Measurements from ENCODE around the gene RAPGEF2. TPM values are rescaled to one million over a fixed set of nuclear protein-coding genes. Genes with fewer than 3 reads are reported as not detected.

The RAPGEF2 gene
- total and polyA plus RNA-seq, 3 experiments from 2014 or later: 1.0 to 34.3 (median 29.2) TPM

DNA sequence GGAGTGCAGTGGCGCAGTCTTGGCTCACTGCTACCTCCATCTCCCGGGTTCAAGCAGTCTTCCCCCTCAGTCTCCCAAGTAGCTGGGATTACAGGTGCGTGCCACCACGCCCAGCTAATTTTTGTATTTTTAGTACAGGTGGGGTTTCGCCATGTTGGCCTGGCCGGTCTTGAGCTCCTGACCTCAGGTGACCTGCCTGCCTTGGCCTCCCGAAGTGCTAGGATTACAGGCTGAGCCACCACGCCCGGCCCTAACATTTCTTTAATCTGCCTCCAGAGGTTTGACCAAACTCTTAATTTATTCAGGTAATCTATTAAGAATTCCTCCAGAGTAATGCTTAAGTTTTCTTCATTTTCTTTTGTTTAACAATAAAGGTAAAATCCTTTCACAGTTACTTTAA lies 171.0 kb downstream of the RAPGEF2 start:
- Histone ChIP-seq H3K36me3 (ENCODE audit: insufficient read depth, low read length) (no peaks in the 10 kb centered on the region), H3K4me3 (ENCODE audit: low read length) (no peak overlapping the region), H3K9me3 (ENCODE audit: low read length) (no peaks in the 10 kb centered on the region), H3K27me3 (ENCODE audit: insufficient read depth, low read length, poor library complexity, severe bottlenecking) (no peaks in the 10 kb centered on the region), H3K4me1 (ENCODE audit: insufficient read depth, low read length) (no peaks in the 10 kb centered on the region), H3K27ac (ENCODE audit: low read depth, low read length) (no peak overlapping the region)
- Mint-ChIP-seq H3K4me1 (peaks cover 15 to 18% (median 16%) of the 10 kb centered on the region in 3 donors), H3K4me3 (no peak overlapping the region), H3K36me3 (peaks cover 1 to 5% (median 4%) of the 10 kb centered on the region in 3 donors), H3K9me3 (peaks cover 0 to 4% (median 0%) of the 10 kb centered on the region in 5 donors), H3K27ac (no peak overlapping the region), H3K27me3 (no peaks in the 10 kb centered on the region)
- POLR2A ChIA-PET: no interaction called here
- DNase-seq: no peak
- CTCF ChIA-PET: no interaction called here

DNA sequence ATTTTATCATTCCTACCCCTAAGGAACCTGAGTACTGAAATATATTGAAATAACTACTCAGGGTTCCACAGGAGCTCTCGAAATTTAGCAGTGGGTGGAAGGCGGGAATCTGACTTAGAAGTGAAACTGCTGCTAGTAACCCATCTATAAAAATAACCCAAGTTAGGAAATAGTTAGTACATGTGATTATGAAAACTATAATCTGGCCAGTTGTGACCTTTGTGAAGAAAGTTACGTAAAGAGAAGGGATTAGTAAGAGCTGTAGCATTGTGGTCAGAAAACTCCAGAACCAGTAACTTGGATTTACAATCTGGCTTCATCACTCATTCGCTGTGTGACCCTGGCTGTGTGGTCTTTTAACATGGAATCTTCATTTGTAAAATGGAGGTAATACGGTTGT lies 175.5 kb downstream of the RAPGEF2 start:
- no peak overlapping the region for H3K4me3 Mint-ChIP-seq
- H3K27ac Mint-ChIP-seq: no peak overlapping the region
- POLR2A ChIA-PET: no interaction called here
- H3K4me1 ChIP-seq (ENCODE audit: insufficient read depth, low read length): no peaks in the 10 kb centered on the region
- H3K4me3 ChIP-seq (ENCODE audit: low read length): no peak overlapping the region
- DNase-seq: no peak
- no peaks in the 10 kb centered on the region for H3K27me3 ChIP-seq (ENCODE audit: insufficient read depth, low read length, poor library complexity, severe bottlenecking)
- H3K9me3 ChIP-seq (ENCODE audit: low read length): no peaks in the 10 kb centered on the region
- no peaks in the 10 kb centered on the region for H3K27me3 Mint-ChIP-seq
- peaks cover 6 to 16% (median 12%) of the 10 kb centered on the region in 3 donors for H3K36me3 Mint-ChIP-seq
- H3K36me3 ChIP-seq (ENCODE audit: insufficient read depth, low read length): no peaks in the 10 kb centered on the region
- H3K9me3 Mint-ChIP-seq: peaks cover 0 to 4% (median 0%) of the 10 kb centered on the region in 5 donors
- no peak overlapping the region for H3K27ac ChIP-seq (ENCODE audit: low read depth, low read length)
- H3K4me1 Mint-ChIP-seq: peaks cover 0 to under 1% (median 0%) of the 10 kb centered on the region in 3 donors
- CTCF ChIA-PET: no interaction called here

DNA sequence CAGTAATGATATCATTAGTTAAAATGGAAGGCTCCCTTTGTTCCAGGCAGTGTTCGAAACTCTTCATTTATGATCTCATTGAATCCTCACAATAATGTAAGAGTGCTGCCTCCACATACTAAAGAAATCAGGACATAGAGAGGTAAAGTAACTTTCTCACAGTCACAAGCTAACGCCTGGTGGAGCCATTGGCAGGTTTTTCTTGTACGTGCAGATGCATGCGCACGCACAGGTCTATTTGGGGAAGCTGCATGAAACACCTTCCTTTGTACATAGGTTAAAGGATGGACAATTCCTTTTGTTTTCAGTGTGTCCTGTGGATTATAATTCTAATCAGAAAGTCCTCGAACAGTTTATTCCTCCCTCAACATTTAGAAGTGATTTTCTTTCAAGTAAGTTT lies 176.2 kb downstream of the RAPGEF2 start:
- no peaks in the 10 kb centered on the region for H3K36me3 ChIP-seq (ENCODE audit: insufficient read depth, low read length)
- peaks cover 6 to 16% (median 12%) of the 10 kb centered on the region in 3 donors for H3K36me3 Mint-ChIP-seq
- H3K9me3 Mint-ChIP-seq: peaks cover 0 to 4% (median 0%) of the 10 kb centered on the region in 5 donors
- no peaks in the 10 kb centered on the region for H3K27me3 Mint-ChIP-seq
- no peak overlapping the region for H3K4me3 Mint-ChIP-seq
- H3K4me1 ChIP-seq (ENCODE audit: insufficient read depth, low read length): no peaks in the 10 kb centered on the region
- H3K27ac Mint-ChIP-seq: no peak overlapping the region
- H3K27ac ChIP-seq (ENCODE audit: low read depth, low read length): no peak overlapping the region
- DNase-seq: no peak
- H3K27me3 ChIP-seq (ENCODE audit: insufficient read depth, low read length, poor library complexity, severe bottlenecking): no peaks in the 10 kb centered on the region
- H3K4me3 ChIP-seq (ENCODE audit: low read length): no peak overlapping the region
- POLR2A ChIA-PET: no interaction called here
- H3K4me1 Mint-ChIP-seq: no peaks in the 10 kb centered on the region
- no peaks in the 10 kb centered on the region for H3K9me3 ChIP-seq (ENCODE audit: low read length)
- CTCF ChIA-PET: no interaction called here

GRCh38 chr4:159280442-159281172 lies 177.7 kb downstream of the RAPGEF2 start:
- CTCF ChIA-PET: no interaction called here
- H3K4me3 Mint-ChIP-seq: no peak overlapping the region
- POLR2A ChIA-PET: no interaction called here

DNA sequence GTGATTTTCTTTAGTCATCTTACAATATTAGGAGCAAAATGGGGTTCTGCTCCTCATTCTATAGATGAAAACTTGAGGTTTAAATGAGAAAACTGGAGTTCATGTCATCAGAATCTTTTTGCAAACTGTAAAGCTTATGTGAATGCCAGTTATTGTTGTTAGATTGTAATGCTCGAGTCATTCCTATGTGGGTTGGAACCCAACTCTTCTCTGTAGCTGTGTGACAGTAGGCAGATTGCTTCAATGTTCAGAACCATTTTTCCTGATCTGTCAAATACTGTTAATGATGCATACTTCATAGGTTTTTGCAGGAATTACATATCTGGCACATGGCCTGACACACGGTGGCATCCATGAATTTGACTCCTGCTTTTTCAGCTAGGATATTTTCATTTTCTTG lies 178.9 kb downstream of the RAPGEF2 start:
- DNase-seq: no peak
- H3K36me3 ChIP-seq (ENCODE audit: insufficient read depth, low read length): no peaks in the 10 kb centered on the region
- ChIA-PET CTCF (no interaction called here), POLR2A (no interaction called here)
- Mint-ChIP-seq H3K4me3 (no peak overlapping the region), H3K4me1 (no peaks in the 10 kb centered on the region), H3K27me3 (no peaks in the 10 kb centered on the region), H3K9me3 (peaks cover 0 to 4% (median 0%) of the 10 kb centered on the region in 5 donors), H3K36me3 (peaks cover 6 to 16% (median 10%) of the 10 kb centered on the region in 3 donors), H3K27ac (no peak overlapping the region)
- no peaks in the 10 kb centered on the region for H3K4me1 ChIP-seq (ENCODE audit: insufficient read depth, low read length)
- no peak overlapping the region for H3K4me3 ChIP-seq (ENCODE audit: low read length)
- H3K9me3 ChIP-seq (ENCODE audit: low read length): no peaks in the 10 kb centered on the region
- no peak overlapping the region for H3K27ac ChIP-seq (ENCODE audit: low read depth, low read length)
- no peaks in the 10 kb centered on the region for H3K27me3 ChIP-seq (ENCODE audit: insufficient read depth, low read length, poor library complexity, severe bottlenecking)

More at GRCh38 chr4:159280442-159281172, 177.7 kb downstream of the RAPGEF2 start:
- no peaks in the 10 kb centered on the region for H3K9me3 ChIP-seq (ENCODE audit: low read length)
- H3K4me1 ChIP-seq (ENCODE audit: insufficient read depth, low read length): no peaks in the 10 kb centered on the region
- DNase-seq: no peak
- H3K27me3 Mint-ChIP-seq: no peaks in the 10 kb centered on the region
- H3K36me3 Mint-ChIP-seq: peaks cover 6 to 16% (median 12%) of the 10 kb centered on the region in 3 donors
- no peak overlapping the region for H3K27ac ChIP-seq (ENCODE audit: low read depth, low read length)
- no peaks in the 10 kb centered on the region for H3K36me3 ChIP-seq (ENCODE audit: insufficient read depth, low read length)
- H3K4me3 ChIP-seq (ENCODE audit: low read length): no peak overlapping the region
- no peak overlapping the region for H3K27ac Mint-ChIP-seq
- peaks cover 0 to 4% (median 0%) of the 10 kb centered on the region in 5 donors for H3K9me3 Mint-ChIP-seq
- H3K27me3 ChIP-seq (ENCODE audit: insufficient read depth, low read length, poor library complexity, severe bottlenecking): no peaks in the 10 kb centered on the region
- no peaks in the 10 kb centered on the region for H3K4me1 Mint-ChIP-seq

DNA sequence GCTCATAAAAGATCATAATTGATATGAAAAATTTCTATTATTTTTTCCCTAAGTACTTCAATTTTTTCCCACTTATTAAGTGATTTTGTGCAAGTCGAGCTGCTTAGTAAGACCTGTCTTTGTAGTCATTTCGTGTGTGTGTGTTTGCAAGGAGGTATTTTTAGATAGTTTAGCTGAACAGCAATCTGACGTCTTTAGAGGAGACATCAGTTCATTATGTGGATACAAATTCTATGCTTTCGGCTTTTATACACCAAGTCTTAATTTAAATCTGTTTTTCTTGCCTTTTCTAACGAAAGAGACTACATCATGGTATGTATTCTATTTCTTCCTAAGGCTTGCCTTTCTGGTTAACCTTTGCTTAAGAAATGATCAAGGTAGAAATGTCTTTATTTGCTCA lies 179.4 kb downstream of the RAPGEF2 start:
- H3K27ac Mint-ChIP-seq: no peak overlapping the region

DNA sequence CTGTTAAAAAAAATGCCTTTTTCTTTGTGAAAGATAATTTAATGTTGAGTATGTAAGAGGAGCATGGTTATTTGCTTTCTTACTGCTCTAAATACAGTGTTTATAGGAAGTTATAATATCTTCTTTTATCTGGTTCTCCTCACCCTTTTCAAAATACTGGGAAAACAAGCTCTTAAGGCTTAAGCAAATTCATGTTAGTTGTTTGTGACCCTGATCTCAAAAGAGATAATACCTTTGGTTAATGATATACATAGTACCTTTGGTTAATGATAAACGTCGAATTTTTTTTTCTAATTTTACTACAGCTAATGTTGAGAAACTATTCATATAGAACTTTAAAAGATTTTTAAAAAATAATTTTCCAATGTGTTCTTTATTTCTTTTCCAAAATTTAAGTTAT lies 180.1 kb downstream of the RAPGEF2 start:
- H3K9me3 Mint-ChIP-seq: no peaks in the 10 kb centered on the region
- H3K27me3 Mint-ChIP-seq: no peaks in the 10 kb centered on the region
- no peaks in the 10 kb centered on the region for H3K4me1 Mint-ChIP-seq
- H3K9me3 ChIP-seq (ENCODE audit: low read length): no peaks in the 10 kb centered on the region
- no peak overlapping the region for H3K27ac ChIP-seq (ENCODE audit: low read depth, low read length)
- H3K36me3 Mint-ChIP-seq: peaks cover 6 to 12% (median 10%) of the 10 kb centered on the region in 3 donors
- no peaks in the 10 kb centered on the region for H3K36me3 ChIP-seq (ENCODE audit: insufficient read depth, low read length)
- no peak for DNase-seq
- no peaks in the 10 kb centered on the region for H3K4me1 ChIP-seq (ENCODE audit: insufficient read depth, low read length)
- H3K27me3 ChIP-seq (ENCODE audit: insufficient read depth, low read length, poor library complexity, severe bottlenecking): no peaks in the 10 kb centered on the region
- POLR2A ChIA-PET: no interaction called here
- no peak overlapping the region for H3K27ac Mint-ChIP-seq
- H3K4me3 Mint-ChIP-seq: no peak overlapping the region
- no peak overlapping the region for H3K4me3 ChIP-seq (ENCODE audit: low read length)
- CTCF ChIA-PET: no interaction called here

More for the DNA sequence above, 179.4 kb downstream of the RAPGEF2 start:
- Mint-ChIP-seq H3K4me3 (no peak overlapping the region), H3K4me1 (no peaks in the 10 kb centered on the region), H3K36me3 (peaks cover 6 to 16% (median 10%) of the 10 kb centered on the region in 3 donors), H3K9me3 (peaks cover 0 to 4% (median 0%) of the 10 kb centered on the region in 5 donors), H3K27me3 (no peaks in the 10 kb centered on the region)
- POLR2A ChIA-PET: no interaction called here
- H3K4me3 ChIP-seq (ENCODE audit: low read length): no peak overlapping the region
- DNase-seq: no peak
- H3K27ac ChIP-seq (ENCODE audit: low read depth, low read length): no peak overlapping the region
- CTCF ChIA-PET: no interaction called here
- H3K4me1 ChIP-seq (ENCODE audit: insufficient read depth, low read length): no peaks in the 10 kb centered on the region
- no peaks in the 10 kb centered on the region for H3K27me3 ChIP-seq (ENCODE audit: insufficient read depth, low read length, poor library complexity, severe bottlenecking)
- H3K36me3 ChIP-seq (ENCODE audit: insufficient read depth, low read length): no peaks in the 10 kb centered on the region
- no peaks in the 10 kb centered on the region for H3K9me3 ChIP-seq (ENCODE audit: low read length)

- H3K4me3 ChIP-seq (ENCODE audit: low read length): no peak overlapping the region
- ChIA-PET CTCF (no interaction called here), POLR2A (no interaction called here)
- no peak overlapping the region for H3K4me3 Mint-ChIP-seq
- no peaks in the 10 kb centered on the region for H3K27me3 ChIP-seq (ENCODE audit: insufficient read depth, low read length, poor library complexity, severe bottlenecking)
- H3K27ac Mint-ChIP-seq: no peak overlapping the region
- no peaks in the 10 kb centered on the region for H3K9me3 Mint-ChIP-seq
- H3K36me3 ChIP-seq (ENCODE audit: insufficient read depth, low read length): no peaks in the 10 kb centered on the region
- no peaks in the 10 kb centered on the region for H3K27me3 Mint-ChIP-seq
- peaks cover 5 to 18% (median 8%) of the 10 kb centered on the region in 3 donors for H3K36me3 Mint-ChIP-seq
- H3K27ac ChIP-seq (ENCODE audit: low read depth, low read length): no peak overlapping the region
- no peaks in the 10 kb centered on the region for H3K4me1 ChIP-seq (ENCODE audit: insufficient read depth, low read length)
- no peaks in the 10 kb centered on the region for H3K9me3 ChIP-seq (ENCODE audit: low read length)
- no peak for DNase-seq
- H3K4me1 Mint-ChIP-seq: no peaks in the 10 kb centered on the region
Observed at GRCh38 chr4:159283696-159284095, 180.8 kb downstream of the RAPGEF2 start.
